ENCODE measurements around the gene PRTN3.

DNA sequence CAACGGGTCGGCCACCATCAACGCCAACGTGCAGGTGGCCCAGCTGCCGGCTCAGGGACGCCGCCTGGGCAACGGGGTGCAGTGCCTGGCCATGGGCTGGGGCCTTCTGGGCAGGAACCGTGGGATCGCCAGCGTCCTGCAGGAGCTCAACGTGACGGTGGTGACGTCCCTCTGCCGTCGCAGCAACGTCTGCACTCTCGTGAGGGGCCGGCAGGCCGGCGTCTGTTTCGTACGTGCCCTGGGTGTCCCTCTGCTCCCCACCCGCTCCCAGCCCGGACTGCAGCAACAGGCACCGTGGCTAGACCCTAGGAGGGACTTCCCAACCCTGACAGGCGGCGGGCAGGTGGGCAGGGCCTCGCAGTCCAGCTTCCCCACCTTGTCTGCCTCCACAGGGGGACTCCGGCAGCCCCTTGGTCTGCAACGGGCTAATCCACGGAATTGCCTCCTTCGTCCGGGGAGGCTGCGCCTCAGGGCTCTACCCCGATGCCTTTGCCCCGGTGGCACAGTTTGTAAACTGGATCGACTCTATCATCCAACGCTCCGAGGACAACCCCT is 14.8 kb downstream of the PRTN3 start:
- no peak for TF ChIP-seq EZH2 (IDR thresholded peaks at IDR 0.05; ENCODE audit: low read length)
- TF ChIP-seq, protein P1, sequence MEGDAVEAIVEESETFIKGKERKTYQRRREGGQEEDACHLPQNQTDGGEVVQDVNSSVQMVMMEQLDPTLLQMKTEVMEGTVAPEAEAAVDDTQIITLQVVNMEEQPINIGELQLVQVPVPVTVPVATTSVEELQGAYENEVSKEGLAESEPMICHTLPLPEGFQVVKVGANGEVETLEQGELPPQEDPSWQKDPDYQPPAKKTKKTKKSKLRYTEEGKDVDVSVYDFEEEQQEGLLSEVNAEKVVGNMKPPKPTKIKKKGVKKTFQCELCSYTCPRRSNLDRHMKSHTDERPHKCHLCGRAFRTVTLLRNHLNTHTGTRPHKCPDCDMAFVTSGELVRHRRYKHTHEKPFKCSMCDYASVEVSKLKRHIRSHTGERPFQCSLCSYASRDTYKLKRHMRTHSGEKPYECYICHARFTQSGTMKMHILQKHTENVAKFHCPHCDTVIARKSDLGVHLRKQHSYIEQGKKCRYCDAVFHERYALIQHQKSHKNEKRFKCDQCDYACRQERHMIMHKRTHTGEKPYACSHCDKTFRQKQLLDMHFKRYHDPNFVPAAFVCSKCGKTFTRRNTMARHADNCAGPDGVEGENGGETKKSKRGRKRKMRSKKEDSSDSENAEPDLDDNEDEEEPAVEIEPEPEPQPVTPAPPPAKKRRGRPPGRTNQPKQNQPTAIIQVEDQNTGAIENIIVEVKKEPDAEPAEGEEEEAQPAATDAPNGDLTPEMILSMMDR (optimal IDR thresholded peaks at IDR 0.05 in 1 of 3, IDR thresholded peaks at IDR 0.05 in 1 of 3, conservative IDR thresholded peaks at IDR 0.05 in 1 of 3; ENCODE audit: extremely low read depth in 1 of 3, insufficient read depth in 2 of 3, low read length in 3 of 3), result no peak
